A549 (cell line): ENCODE results near the gene NDC1. TPM values are rescaled to one million over a fixed set of nuclear protein-coding genes. Genes with fewer than 3 reads are reported as not detected.

ENCODE experiments used
- ATAC-seq, 2 experiments: fragments of 200-7000 bp in 1 of 2; fragments of >200 bp in 1 of 2; cut with Nextera tagmentation in 1 of 2; cut with Tn5 transposase in 1 of 2; 3 replicates each; pipeline versions ENCODE4 v1.8.0 to v1.9.1; 2018 to 2020; ENCODE audit warnings: mild to moderate bottlenecking in 1 of 2, moderate library complexity in 1 of 2
- CTCF ChIA-PET: fragments of 300-600 bp; sonication (Branson Sonifier 250); formaldehyde crosslinking; extraction: SDS; loops from one replicate; lab custom pipeline; 2021; ENCODE audit warnings: antibody characterized with exemption, inconsistent platforms; lab: Yijun Ruan, JAX
- POLR2A ChIA-PET: fragments of 350-600 bp; formaldehyde crosslinking; extraction: SDS; loops from one replicate; lab custom pipeline; 2021; ENCODE audit warnings: antibody characterized with exemption, inconsistent platforms; lab: Yijun Ruan, JAX
- DNase-seq, 2 experiments: peaks; one replicate each; pipeline versions ENCODE4 v3.0.0 to v3.0.0-alpha.2; 2011 to 2016; ENCODE audit warnings: low read depth in 1 of 2, low spot score in 1 of 2
- FAIRE-seq: peaks from 2 replicates; lab custom pipeline; 2011; peaks lifted over from hg19 to GRCh38; lab: Jason Lieb, UNC
- H3K27ac ChIP-seq, 2 experiments: fragments of >200 bp; sonication (Bioruptor Twin); formaldehyde crosslinking; 3 replicates each; pipeline ENCODE4 v1.5.1; 2016 to 2017
- H3K4me1 ChIP-seq: fragments of >200 bp; sonication (Bioruptor Twin); formaldehyde crosslinking; 3 replicates; pipeline ENCODE4 v1.6.1; 2016
- H3K4me2 ChIP-seq: fragments of >200 bp; sonication (Bioruptor Twin); formaldehyde crosslinking; 3 replicates; pipeline ENCODE4 v1.6.1; 2016
- H3K4me3 ChIP-seq: fragments of >200 bp; sonication (Bioruptor Twin); formaldehyde crosslinking; 3 replicates; pipeline ENCODE4 v1.5.1; 2016
- H3K9me3 ChIP-seq: fragments of >200 bp; sonication (Bioruptor Twin); formaldehyde crosslinking; 3 replicates; pipeline ENCODE4 v1.6.1; 2016
- BHLHE40 ChIP-seq: IDR thresholded peaks from 2 replicates; pipeline ENCODE4 v1.6.1; 2012; ENCODE audit warnings: low read depth, low read length, inconsistent platforms
- CBX2 ChIP-seq: fragments of 200-600 bp; sonication (generic); IDR thresholded peaks from 2 replicates; pipeline ENCODE4 v1.6.1; 2016; ENCODE audit warnings: low read depth, mild to moderate bottlenecking, borderline replicate concordance
- CEBPB ChIP-seq, 2 experiments: fragments of >200 bp in 1 of 2; sonication (Bioruptor Twin) in 1 of 2; formaldehyde crosslinking in 1 of 2; IDR thresholded peaks; 2 replicates each; pipeline ENCODE4 v1.6.1; 2012 to 2016
- CHD4 ChIP-seq: fragments of 200-600 bp; sonication (generic); IDR thresholded peaks from 2 replicates; pipeline ENCODE4 v1.6.1; 2016; ENCODE audit warnings: antibody characterized with exemption, mild to moderate bottlenecking, borderline replicate concordance
- EP300 ChIP-seq, 2 experiments: fragments of >200 bp; sonication (Bioruptor Twin); formaldehyde crosslinking; IDR thresholded peaks; 2 replicates in 1 of 2; 3 replicates in 1 of 2; pipeline ENCODE4 v1.6.1; 2016 to 2017
- FOXS1 ChIP-seq: fragments of 250-450 bp; sonication (Bioruptor Pico); IDR thresholded peaks from 2 replicates; pipeline ENCODE4 v1.5.0; 2020; ENCODE audit warnings: mild to moderate bottlenecking, moderate library complexity
- GATA3 ChIP-seq: IDR thresholded peaks from 2 replicates; pipeline ENCODE4 v1.6.1; 2012; ENCODE audit warnings: borderline replicate concordance
- HDAC2 ChIP-seq: fragments of 200-600 bp; sonication (generic); IDR thresholded peaks from 2 replicates; pipeline ENCODE4 v1.6.1; 2016
- HOXB13 ChIP-seq: fragments of 250-450 bp; sonication (Bioruptor Pico); IDR thresholded peaks from 2 replicates; pipeline ENCODE4 v1.5.0; 2020; ENCODE audit warnings: low read depth, mild to moderate bottlenecking, moderate library complexity
- JUNB ChIP-seq: fragments of >200 bp; sonication (Bioruptor Twin); formaldehyde crosslinking; IDR thresholded peaks from 2 replicates; pipeline ENCODE4 v1.6.1; 2016
- KDM1A ChIP-seq: fragments of 200-600 bp; sonication (generic); IDR thresholded peaks from 2 replicates; pipeline ENCODE4 v1.6.1; 2016; ENCODE audit warnings: low read depth, mild to moderate bottlenecking
- MYC ChIP-seq: IDR thresholded peaks from 2 replicates; pipeline ENCODE4 v1.6.1; 2012; ENCODE audit warnings: mild to moderate bottlenecking, inconsistent platforms, low read length, improper control_type of control experiment, borderline replicate concordance
- NFE2L2 ChIP-seq: fragments of 150-350 bp; conservative IDR thresholded peaks from 2 replicates; pipeline ENCODE4 v1.6.1; 2014; ENCODE audit warnings: low read length
- NPAS2 ChIP-seq: fragments of 250-450 bp; sonication (Bioruptor Pico); IDR thresholded peaks from 2 replicates; pipeline ENCODE4 v1.8.0; 2022; ENCODE audit warnings: mild to moderate bottlenecking, moderate library complexity, borderline replicate concordance
- RAD21 ChIP-seq, 2 experiments: fragments of >200 bp in 1 of 2; sonication (Bioruptor Twin) in 1 of 2; formaldehyde crosslinking in 1 of 2; IDR thresholded peaks in 1 of 2; conservative IDR thresholded peaks in 1 of 2; 2 replicates in 1 of 2; 3 replicates in 1 of 2; pipeline ENCODE4 v1.6.1; 2012 to 2018; ENCODE audit warnings: inconsistent platforms in 1 of 2
- RFX5 ChIP-seq: fragments of 450-650 bp; IDR thresholded peaks from 2 replicates; pipeline ENCODE4 v1.7.1; 2014; ENCODE audit warnings: antibody characterized with exemption, mild to moderate bottlenecking, moderate library complexity
- RNF2 ChIP-seq: fragments of 200-600 bp; sonication (generic); IDR thresholded peaks from 2 replicates; pipeline ENCODE4 v1.6.1; 2016; ENCODE audit warnings: low read depth, mild to moderate bottlenecking, antibody characterized with exemption, moderate library complexity, borderline replicate concordance
- SMC3 ChIP-seq: fragments of >200 bp; sonication (Bioruptor Twin); formaldehyde crosslinking; IDR thresholded peaks from 3 replicates; pipeline ENCODE4 v1.6.1; 2018; ENCODE audit warnings: inconsistent platforms
- SREBF2 ChIP-seq: fragments of 450-650 bp; IDR thresholded peaks from 2 replicates; pipeline ENCODE4 v1.6.1; 2014; ENCODE audit warnings: mild to moderate bottlenecking, moderate library complexity
- TP53 ChIP-seq: fragments of 250-450 bp; sonication (Bioruptor Pico); IDR thresholded peaks from 2 replicates; pipeline ENCODE4 v1.5.0; 2021; ENCODE audit warnings: mild to moderate bottlenecking, moderate library complexity
- ZSCAN20 ChIP-seq: fragments of 250-450 bp; sonication (Bioruptor Pico); IDR thresholded peaks from 2 replicates; pipeline ENCODE4 v1.8.0; 2022; ENCODE audit warnings: mild to moderate bottlenecking, moderate library complexity
- WGBS: methylation state at CpG from one replicate; pipeline ENCODE4 v1.1.6; 2017; ENCODE audit errors: missing lambda C conversion rate; 5-methylcytosine and 5-hydroxymethylcytosine counted together
- polyA plus RNA-seq, 4 experiments: library from polyadenylated mRNA; depleted of rRNA in 3 of 4; stranded (reverse); fragments of >200 nt; fragmentation: RNase III in 1 of 4; extraction: RNeasy Plus Mini Kit Qiagen cat#74134 plus additional on column Dnase treatment in 1 of 4; gene quantifications; 2 replicates in 3 of 4; 3 replicates in 1 of 4; pipeline ENCODE4 v1.2.3, GENCODE V29; 2011 to 2017
- TF ChIP-seq, protein P1 (sequence below): fragments of 200-600 bp; sonication (generic); IDR thresholded peaks from 2 replicates; pipeline ENCODE4 v1.6.1; 2016; ENCODE audit warnings: antibody characterized with exemption, mild to moderate bottlenecking, moderate library complexity
- TF ChIP-seq, protein P2 (sequence below): fragments of 450-650 bp; IDR thresholded peaks from 2 replicates; pipeline ENCODE4 v1.6.1; 2014; ENCODE audit warnings: antibody characterized with exemption
- TF ChIP-seq, protein P3 (sequence below): fragments of >200 bp; sonication (Bioruptor Twin); formaldehyde crosslinking; IDR thresholded peaks from 2 replicates; pipeline ENCODE4 v1.6.1; 2016
- TF ChIP-seq, protein P4 (sequence below): fragments of 250-450 bp; sonication (Bioruptor Pico); IDR thresholded peaks from 2 replicates; pipeline ENCODE4 v1.5.0; 2020; ENCODE audit warnings: low read depth, mild to moderate bottlenecking, moderate library complexity
- TF ChIP-seq, protein P5 (sequence below): fragments of 150-350 bp; IDR thresholded peaks from 2 replicates; pipeline ENCODE4 v1.6.1; 2014; ENCODE audit warnings: low read depth, mild to moderate bottlenecking, low read length

Gene NDC1
- polyA plus RNA-seq, 2 of the 4 experiments (the other 2 are of a cell fraction), result 26.4 to 49.5 TPM

DNA sequence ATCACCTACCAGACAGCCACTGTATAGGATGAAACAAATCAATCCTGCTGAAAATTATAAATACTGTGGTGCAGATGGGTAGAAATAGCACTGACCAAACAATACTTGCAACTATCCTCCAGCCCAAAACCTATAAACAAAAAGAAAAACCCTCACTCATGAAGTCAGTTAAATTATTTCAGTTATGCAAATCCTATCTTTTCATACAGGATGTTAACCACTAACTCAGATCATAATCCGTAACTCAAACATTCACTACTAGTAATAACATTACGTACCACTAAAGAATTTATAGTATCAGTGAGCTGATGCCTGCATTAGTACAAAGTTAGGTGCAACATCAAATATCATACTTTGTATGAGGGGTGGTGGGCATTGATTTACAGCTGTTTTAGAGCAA, 2.6 kb downstream of the NDC1 start:
- POLR2A ChIA-PET, result no interaction called here
- no peaks in the 10 kb centered on the region for H3K9me3 ChIP-seq
- WGBS, result 83% methylated on average over 2 of the region's 2 CpGs
- peaks cover 8% of the 10 kb centered on the region; the same call in 2 of the 3 replicates for H3K4me1 ChIP-seq
- CTCF ChIA-PET, result no interaction called here
- H3K4me3 ChIP-seq, result no peak overlapping the region
- no peak for DNase-seq
- no peak for ATAC-seq
- TF ChIP-seq KDM1A, result no peak
- TF ChIP-seq HOXB13 (CRISPR knock-in tag), result no peak
- TF ChIP-seq, protein P1, sequence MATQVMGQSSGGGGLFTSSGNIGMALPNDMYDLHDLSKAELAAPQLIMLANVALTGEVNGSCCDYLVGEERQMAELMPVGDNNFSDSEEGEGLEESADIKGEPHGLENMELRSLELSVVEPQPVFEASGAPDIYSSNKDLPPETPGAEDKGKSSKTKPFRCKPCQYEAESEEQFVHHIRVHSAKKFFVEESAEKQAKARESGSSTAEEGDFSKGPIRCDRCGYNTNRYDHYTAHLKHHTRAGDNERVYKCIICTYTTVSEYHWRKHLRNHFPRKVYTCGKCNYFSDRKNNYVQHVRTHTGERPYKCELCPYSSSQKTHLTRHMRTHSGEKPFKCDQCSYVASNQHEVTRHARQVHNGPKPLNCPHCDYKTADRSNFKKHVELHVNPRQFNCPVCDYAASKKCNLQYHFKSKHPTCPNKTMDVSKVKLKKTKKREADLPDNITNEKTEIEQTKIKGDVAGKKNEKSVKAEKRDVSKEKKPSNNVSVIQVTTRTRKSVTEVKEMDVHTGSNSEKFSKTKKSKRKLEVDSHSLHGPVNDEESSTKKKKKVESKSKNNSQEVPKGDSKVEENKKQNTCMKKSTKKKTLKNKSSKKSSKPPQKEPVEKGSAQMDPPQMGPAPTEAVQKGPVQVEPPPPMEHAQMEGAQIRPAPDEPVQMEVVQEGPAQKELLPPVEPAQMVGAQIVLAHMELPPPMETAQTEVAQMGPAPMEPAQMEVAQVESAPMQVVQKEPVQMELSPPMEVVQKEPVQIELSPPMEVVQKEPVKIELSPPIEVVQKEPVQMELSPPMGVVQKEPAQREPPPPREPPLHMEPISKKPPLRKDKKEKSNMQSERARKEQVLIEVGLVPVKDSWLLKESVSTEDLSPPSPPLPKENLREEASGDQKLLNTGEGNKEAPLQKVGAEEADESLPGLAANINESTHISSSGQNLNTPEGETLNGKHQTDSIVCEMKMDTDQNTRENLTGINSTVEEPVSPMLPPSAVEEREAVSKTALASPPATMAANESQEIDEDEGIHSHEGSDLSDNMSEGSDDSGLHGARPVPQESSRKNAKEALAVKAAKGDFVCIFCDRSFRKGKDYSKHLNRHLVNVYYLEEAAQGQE, result no peak
- TF ChIP-seq TP53, result no peak
- no peak for TF ChIP-seq CBX2
- TF ChIP-seq RNF2, result no peak
- TF ChIP-seq JUNB, result no peak
- no peak for TF ChIP-seq BHLHE40
- TF ChIP-seq EP300 (IDR thresholded peaks at IDR 0.05), result no peak
- no peak for TF ChIP-seq SREBF2
- no peak for TF ChIP-seq MYC
- TF ChIP-seq FOXS1 (CRISPR knock-in tag), result no peak
- TF ChIP-seq CHD4, result no peak
- TF ChIP-seq GATA3, result no peak
- no peak for TF ChIP-seq SMC3
- TF ChIP-seq, protein P2, sequence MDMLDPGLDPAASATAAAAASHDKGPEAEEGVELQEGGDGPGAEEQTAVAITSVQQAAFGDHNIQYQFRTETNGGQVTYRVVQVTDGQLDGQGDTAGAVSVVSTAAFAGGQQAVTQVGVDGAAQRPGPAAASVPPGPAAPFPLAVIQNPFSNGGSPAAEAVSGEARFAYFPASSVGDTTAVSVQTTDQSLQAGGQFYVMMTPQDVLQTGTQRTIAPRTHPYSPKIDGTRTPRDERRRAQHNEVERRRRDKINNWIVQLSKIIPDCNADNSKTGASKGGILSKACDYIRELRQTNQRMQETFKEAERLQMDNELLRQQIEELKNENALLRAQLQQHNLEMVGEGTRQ, result no peak
- no peak overlapping the region; the same call in 2 of the 3 replicates for H3K4me2 ChIP-seq
- FAIRE-seq, result no peak
- no peak overlapping the region for H3K27ac ChIP-seq

DNA sequence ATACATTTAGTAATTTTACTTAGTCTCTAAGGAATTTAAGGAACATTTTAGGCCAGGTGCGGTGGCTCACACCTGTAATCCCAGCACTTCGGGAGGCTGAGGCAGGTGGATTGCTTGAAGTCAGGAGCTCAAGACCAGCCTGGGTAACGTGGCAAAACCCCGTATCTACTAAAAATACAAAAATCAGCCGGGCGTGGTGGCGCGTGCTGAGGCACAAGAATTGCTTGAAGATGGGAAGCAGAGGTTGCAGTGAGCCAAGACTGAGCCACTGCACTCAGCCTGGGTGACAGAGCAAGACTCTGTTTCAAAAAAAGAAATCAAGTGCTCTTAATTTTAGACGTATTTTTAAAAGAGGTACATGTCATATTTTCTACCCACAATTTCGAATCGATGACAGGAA, 3.3 kb downstream of the NDC1 start:
- no peaks in the 10 kb centered on the region for H3K9me3 ChIP-seq
- 89% methylated on average over 11 of the region's 11 CpGs for WGBS
- DNase-seq (no peak), ATAC-seq (no peak), FAIRE-seq (no peak)
- H3K4me3 ChIP-seq, result no peak overlapping the region
- ChIA-PET POLR2A (no interaction called here), CTCF (interaction anchor here (1.3 kb wide), 1 partner anchor 14 kb away, joined by 3 read pairs; no protein-coding TSS in a partner anchor)
- peaks cover 8% of the 10 kb centered on the region; the same call in 2 of the 3 replicates for H3K4me1 ChIP-seq
- H3K4me2 ChIP-seq, result no peak overlapping the region
- no peak overlapping the region for H3K27ac ChIP-seq
- TF ChIP-seq, protein P1, result no peak
- TF ChIP-seq, protein P3, sequence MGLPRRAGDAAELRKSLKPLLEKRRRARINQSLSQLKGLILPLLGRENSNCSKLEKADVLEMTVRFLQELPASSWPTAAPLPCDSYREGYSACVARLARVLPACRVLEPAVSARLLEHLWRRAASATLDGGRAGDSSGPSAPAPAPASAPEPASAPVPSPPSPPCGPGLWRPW, result no peak
- no peak for TF ChIP-seq SREBF2
- TF ChIP-seq BHLHE40, result no peak
- TF ChIP-seq NPAS2 (CRISPR knock-in tag), result no peak
- TF ChIP-seq, protein P4, sequence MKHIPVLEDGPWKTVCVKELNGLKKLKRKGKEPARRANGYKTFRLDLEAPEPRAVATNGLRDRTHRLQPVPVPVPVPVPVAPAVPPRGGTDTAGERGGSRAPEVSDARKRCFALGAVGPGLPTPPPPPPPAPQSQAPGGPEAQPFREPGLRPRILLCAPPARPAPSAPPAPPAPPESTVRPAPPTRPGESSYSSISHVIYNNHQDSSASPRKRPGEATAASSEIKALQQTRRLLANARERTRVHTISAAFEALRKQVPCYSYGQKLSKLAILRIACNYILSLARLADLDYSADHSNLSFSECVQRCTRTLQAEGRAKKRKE, result no peak
- no peak for TF ChIP-seq TP53
- TF ChIP-seq ZSCAN20 (CRISPR knock-in tag), result no peak
- no peak for TF ChIP-seq SMC3
- TF ChIP-seq NFE2L2, result no peak
- no peak for TF ChIP-seq RFX5
- no peak for TF ChIP-seq RAD21 (conservative IDR thresholded peaks at IDR 0.05 in 1 of 2, IDR thresholded peaks at IDR 0.05 in 1 of 2)
- no peak for TF ChIP-seq HDAC2
- TF ChIP-seq, protein P2, result no peak
- no peak for TF ChIP-seq JUNB
- TF ChIP-seq, protein P5, sequence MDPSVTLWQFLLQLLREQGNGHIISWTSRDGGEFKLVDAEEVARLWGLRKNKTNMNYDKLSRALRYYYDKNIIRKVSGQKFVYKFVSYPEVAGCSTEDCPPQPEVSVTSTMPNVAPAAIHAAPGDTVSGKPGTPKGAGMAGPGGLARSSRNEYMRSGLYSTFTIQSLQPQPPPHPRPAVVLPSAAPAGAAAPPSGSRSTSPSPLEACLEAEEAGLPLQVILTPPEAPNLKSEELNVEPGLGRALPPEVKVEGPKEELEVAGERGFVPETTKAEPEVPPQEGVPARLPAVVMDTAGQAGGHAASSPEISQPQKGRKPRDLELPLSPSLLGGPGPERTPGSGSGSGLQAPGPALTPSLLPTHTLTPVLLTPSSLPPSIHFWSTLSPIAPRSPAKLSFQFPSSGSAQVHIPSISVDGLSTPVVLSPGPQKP, result no peak
- no peak for TF ChIP-seq CEBPB (IDR thresholded peaks at IDR 0.05)
